ENCODE measurements around the gene GATD1.

GATD1 gene

DNA sequence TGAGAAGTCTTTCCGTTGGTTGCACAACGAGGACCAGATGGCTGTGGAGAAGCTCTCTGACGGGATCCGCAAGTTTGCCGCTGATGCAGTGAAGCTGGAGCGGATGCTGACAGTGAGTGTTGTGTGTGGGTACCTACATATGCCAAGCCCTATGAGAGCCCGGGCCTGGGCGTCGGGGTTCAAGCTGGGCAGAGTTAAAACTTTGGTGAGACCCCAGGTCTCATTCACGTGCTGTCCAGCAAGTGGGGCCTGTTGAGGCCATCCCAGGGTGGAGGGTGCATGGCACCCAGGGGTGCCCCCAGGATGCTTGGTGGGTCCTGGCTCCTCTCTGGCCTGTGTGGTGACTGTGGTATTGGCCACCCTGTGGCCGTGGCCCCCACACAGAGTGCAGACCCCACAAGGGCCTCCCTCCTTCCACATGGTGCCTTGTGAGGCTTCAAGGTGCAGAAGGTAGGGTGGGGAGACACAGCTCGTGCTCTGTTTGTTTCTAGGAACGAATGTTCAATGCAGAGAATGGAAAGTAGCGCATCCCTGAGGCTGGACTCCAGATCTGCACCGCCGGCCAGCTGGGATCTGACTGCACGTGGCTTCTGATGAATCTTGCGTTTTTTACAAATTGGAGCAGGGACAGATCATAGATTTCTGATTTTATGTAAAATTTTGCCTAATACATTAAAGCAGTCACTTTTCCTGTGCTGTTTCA lies 12.8 kb downstream of the GATD1 start:
- H3K4me3 ChIP-seq (replicated peaks; ENCODE audit: low read depth, low read length), result no peak overlapping the region
- DNase-seq (ENCODE audit: extremely low read depth, insufficient read length), result no peak
- TF ChIP-seq, protein P1, sequence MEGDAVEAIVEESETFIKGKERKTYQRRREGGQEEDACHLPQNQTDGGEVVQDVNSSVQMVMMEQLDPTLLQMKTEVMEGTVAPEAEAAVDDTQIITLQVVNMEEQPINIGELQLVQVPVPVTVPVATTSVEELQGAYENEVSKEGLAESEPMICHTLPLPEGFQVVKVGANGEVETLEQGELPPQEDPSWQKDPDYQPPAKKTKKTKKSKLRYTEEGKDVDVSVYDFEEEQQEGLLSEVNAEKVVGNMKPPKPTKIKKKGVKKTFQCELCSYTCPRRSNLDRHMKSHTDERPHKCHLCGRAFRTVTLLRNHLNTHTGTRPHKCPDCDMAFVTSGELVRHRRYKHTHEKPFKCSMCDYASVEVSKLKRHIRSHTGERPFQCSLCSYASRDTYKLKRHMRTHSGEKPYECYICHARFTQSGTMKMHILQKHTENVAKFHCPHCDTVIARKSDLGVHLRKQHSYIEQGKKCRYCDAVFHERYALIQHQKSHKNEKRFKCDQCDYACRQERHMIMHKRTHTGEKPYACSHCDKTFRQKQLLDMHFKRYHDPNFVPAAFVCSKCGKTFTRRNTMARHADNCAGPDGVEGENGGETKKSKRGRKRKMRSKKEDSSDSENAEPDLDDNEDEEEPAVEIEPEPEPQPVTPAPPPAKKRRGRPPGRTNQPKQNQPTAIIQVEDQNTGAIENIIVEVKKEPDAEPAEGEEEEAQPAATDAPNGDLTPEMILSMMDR (IDR thresholded peaks at IDR 0.05; ENCODE audit: insufficient read depth, low read length, poor library complexity, severe bottlenecking), result no peak
- H3K36me3 ChIP-seq (ENCODE audit: control insufficient read depth, insufficient read depth, low read length), result peaks cover 43% of the 10 kb centered on the region
- no peaks in the 10 kb centered on the region for H3K27me3 ChIP-seq (replicated peaks; ENCODE audit: control insufficient read depth, insufficient read depth, low read length)

DNA sequence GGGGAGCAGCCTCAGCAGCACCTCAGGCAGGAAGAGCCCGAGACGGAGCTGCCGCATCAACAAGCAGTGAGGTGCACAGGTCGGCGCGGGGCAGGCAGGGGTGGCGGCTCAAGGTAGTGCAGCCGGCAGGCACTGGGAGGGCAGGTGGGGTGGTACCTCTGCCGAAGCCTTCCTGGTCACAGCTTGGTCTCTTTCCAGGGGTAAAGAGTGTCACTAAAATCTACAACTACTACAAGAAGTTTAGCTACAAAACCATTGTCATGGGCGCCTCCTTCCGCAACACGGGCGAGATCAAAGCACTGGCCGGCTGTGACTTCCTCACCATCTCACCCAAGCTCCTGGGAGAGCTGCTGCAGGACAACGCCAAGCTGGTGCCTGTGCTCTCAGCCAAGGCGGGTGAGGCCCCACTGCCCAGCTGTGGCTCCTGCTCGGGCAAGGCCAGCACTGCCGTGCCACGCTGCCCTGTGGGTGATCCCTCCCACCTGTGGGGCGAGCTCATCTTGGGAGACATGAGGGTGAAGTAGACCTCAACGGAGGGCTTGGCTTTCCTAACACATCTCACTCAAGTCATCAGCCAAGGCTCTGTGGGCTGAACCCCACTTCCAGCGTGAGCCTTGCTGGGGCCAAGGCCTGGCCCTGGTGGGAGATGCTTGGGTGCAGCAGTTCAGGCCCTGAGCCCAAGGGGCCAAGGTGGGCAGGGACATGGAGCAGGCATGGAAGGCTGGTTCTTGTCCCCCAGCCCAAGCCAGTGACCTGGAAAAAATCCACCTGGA lies 13.6 kb downstream of the GATD1 start:
- no peak for DNase-seq (ENCODE audit: extremely low read depth, insufficient read length)
- peaks cover 43% of the 10 kb centered on the region for H3K36me3 ChIP-seq (ENCODE audit: control insufficient read depth, insufficient read depth, low read length)
- TF ChIP-seq, protein P1 (IDR thresholded peaks at IDR 0.05; ENCODE audit: insufficient read depth, low read length, poor library complexity, severe bottlenecking), result no peak
- no peaks in the 10 kb centered on the region for H3K27me3 ChIP-seq (replicated peaks; ENCODE audit: control insufficient read depth, insufficient read depth, low read length)
- H3K4me3 ChIP-seq (replicated peaks; ENCODE audit: low read depth, low read length), result no peak overlapping the region

DNA sequence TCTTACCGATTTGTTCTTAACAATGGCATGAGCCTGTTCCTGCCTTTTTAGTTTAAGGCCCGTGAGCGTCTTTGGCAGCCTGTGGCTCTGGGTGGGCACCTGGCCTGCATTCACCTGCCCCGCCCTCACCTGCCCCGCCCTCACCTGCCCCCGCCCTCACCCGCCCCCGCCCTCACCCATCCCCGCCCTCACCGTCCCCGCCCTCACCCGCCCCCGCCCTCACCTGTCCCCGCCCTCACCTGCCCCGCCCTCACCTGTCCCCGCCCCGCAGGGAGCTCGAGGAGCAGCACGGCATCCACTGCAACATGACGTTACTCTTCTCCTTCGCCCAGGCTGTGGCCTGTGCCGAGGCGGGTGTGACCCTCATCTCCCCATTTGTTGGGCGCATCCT lies 14.2 kb downstream of the GATD1 start:
- no peak for DNase-seq (ENCODE audit: extremely low read depth, insufficient read length)
- Histone ChIP-seq H3K36me3 (ENCODE audit: control insufficient read depth, insufficient read depth, low read length) (peaks cover 43% of the 10 kb centered on the region), H3K4me3 (replicated peaks; ENCODE audit: low read depth, low read length) (no peak overlapping the region), H3K27me3 (replicated peaks; ENCODE audit: control insufficient read depth, insufficient read depth, low read length) (no peaks in the 10 kb centered on the region)
- TF ChIP-seq, protein P1 (IDR thresholded peaks at IDR 0.05; ENCODE audit: insufficient read depth, low read length, poor library complexity, severe bottlenecking), result no peak

DNA sequence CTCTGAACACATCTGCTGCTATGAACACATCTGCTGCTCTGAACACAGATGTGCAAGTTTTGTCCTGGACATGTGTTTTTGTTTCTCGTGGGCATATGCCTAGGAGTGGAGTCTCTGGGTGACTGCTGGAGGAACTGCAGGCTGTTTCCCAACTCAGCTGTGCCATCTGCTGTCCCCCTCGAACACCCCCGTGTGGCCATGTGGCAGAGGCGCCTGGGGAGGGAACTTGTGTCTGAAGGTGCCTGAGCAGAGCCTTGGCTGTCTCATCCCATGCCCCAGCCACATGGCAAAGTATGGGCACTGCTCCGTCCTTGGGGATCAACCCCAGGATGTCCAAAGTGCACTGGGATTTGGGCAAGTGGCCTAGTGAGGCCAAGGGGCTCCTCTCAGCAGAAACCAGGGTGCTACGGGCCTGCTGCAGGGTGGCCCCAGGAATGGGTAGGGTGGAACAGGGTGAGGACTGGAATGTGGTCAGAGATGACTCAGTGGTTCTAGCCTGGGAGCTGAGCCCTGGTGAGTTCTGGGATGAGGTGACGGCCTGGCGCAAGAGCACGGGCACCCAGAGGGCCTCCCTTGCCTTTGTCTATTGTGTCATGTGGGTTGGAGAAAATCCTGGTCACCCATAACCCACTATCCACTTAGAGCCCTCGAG lies 14.7 kb downstream of the GATD1 start:
- Histone ChIP-seq H3K27me3 (replicated peaks; ENCODE audit: control insufficient read depth, insufficient read depth, low read length) (no peaks in the 10 kb centered on the region), H3K36me3 (ENCODE audit: control insufficient read depth, insufficient read depth, low read length) (peaks cover 45% of the 10 kb centered on the region), H3K4me3 (replicated peaks; ENCODE audit: low read depth, low read length) (no peak overlapping the region)
- no peak for DNase-seq (ENCODE audit: extremely low read depth, insufficient read length)
- TF ChIP-seq, protein P1 (IDR thresholded peaks at IDR 0.05; ENCODE audit: insufficient read depth, low read length, poor library complexity, severe bottlenecking), result peak; percentile 35

DNA sequence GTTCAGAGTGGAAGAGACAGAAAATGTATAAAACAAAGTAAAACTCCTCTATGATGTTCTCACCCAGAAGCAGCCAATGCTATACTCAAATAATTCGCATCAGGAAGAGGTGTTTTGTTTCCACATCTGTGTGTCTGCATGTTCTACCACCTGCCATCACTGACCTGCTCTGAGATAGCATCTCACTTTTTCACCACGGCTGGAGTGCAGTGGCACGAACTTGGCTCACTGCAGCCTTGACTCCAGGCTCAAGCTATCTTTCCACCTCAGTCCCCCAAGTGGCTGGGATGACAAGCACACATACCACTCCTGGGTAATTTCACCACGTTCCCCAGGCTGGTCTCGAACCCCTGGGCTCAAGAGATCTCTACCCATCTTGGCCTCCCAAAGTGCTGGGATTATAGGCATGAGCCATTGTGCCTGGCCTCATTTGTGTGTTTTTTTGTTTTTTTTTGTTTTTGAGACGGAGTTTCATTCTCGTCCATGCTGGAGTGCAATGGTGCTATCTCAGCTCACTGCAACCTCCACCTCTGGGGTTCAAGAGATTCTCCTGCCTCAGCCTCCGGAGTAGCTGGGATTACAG lies 15.7 kb downstream of the GATD1 start:
- H3K4me3 ChIP-seq (replicated peaks; ENCODE audit: low read depth, low read length), result no peak overlapping the region

More for the DNA sequence above, 15.7 kb downstream of the GATD1 start:
- Histone ChIP-seq H3K27me3 (replicated peaks; ENCODE audit: control insufficient read depth, insufficient read depth, low read length) (no peaks in the 10 kb centered on the region), H3K36me3 (ENCODE audit: control insufficient read depth, insufficient read depth, low read length) (peaks cover 43% of the 10 kb centered on the region)
- TF ChIP-seq, protein P1 (IDR thresholded peaks at IDR 0.05; ENCODE audit: insufficient read depth, low read length, poor library complexity, severe bottlenecking), result no peak
- no peak for DNase-seq (ENCODE audit: extremely low read depth, insufficient read length)
